ENCODE measurements around the gene LHX3.

Gene LHX3

GRCh38 chr9:136160995-136161610, 43.8 kb downstream of the LHX3 start:
- Histone ChIP-seq H3K9ac (ENCODE audit: low read length) (no peak overlapping the region), H3K4me1 (ENCODE audit: control insufficient read depth, insufficient read depth, low read length) (no peaks in the 10 kb centered on the region), H3K36me3 (ENCODE audit: control insufficient read depth, insufficient read depth, low read length, severe bottlenecking) (no peaks in the 10 kb centered on the region), H3K9me3 (ENCODE audit: control insufficient read depth, low read length) (peaks cover 17% of the 10 kb centered on the region), H3K4me3 (ENCODE audit: low read length) (no peak overlapping the region), H3K27me3 (replicated peaks; ENCODE audit: control insufficient read depth, insufficient read depth, low read length) (peaks cover 41% of the 10 kb centered on the region)
- no peak for DNase-seq (ENCODE audit: low read depth)

GRCh38 chr9:136160381-136160841, 44.5 kb downstream of the LHX3 start:
- no peaks in the 10 kb centered on the region for H3K4me1 ChIP-seq (ENCODE audit: control insufficient read depth, insufficient read depth, low read length)
- H3K27me3 ChIP-seq (replicated peaks; ENCODE audit: control insufficient read depth, insufficient read depth, low read length): peaks cover 45% of the 10 kb centered on the region
- DNase-seq (ENCODE audit: low read depth): no peak
- no peaks in the 10 kb centered on the region for H3K36me3 ChIP-seq (ENCODE audit: control insufficient read depth, insufficient read depth, low read length, severe bottlenecking)
- no peak overlapping the region for H3K4me3 ChIP-seq (ENCODE audit: low read length)
- no peak overlapping the region for H3K9ac ChIP-seq (ENCODE audit: low read length)
- peaks cover 11% of the 10 kb centered on the region for H3K9me3 ChIP-seq (ENCODE audit: control insufficient read depth, low read length)

- no peak for DNase-seq (ENCODE audit: low read depth)
- Histone ChIP-seq H3K4me3 (ENCODE audit: low read length) (no peak overlapping the region), H3K4me1 (ENCODE audit: control insufficient read depth, insufficient read depth, low read length) (no peaks in the 10 kb centered on the region), H3K27me3 (replicated peaks; ENCODE audit: control insufficient read depth, insufficient read depth, low read length) (peaks cover 48% of the 10 kb centered on the region), H3K9ac (ENCODE audit: low read length) (no peak overlapping the region), H3K36me3 (ENCODE audit: control insufficient read depth, insufficient read depth, low read length, severe bottlenecking) (no peaks in the 10 kb centered on the region), H3K9me3 (ENCODE audit: control insufficient read depth, low read length) (peaks cover 10% of the 10 kb centered on the region)
These were observed 45.1 kb downstream of the LHX3 start for GRCh38 chr9:136159851-136160250.

GRCh38 chr9:136157477-136158265, 47.3 kb downstream of the LHX3 start:
- no peaks in the 10 kb centered on the region for H3K9me3 ChIP-seq (ENCODE audit: control insufficient read depth, low read length)
- no peak overlapping the region for H3K9ac ChIP-seq (ENCODE audit: low read length)
- no peaks in the 10 kb centered on the region for H3K36me3 ChIP-seq (ENCODE audit: control insufficient read depth, insufficient read depth, low read length, severe bottlenecking)
- H3K4me1 ChIP-seq (ENCODE audit: control insufficient read depth, insufficient read depth, low read length): no peaks in the 10 kb centered on the region
- H3K4me3 ChIP-seq (ENCODE audit: low read length): no peak overlapping the region
- H3K27me3 ChIP-seq (replicated peaks; ENCODE audit: control insufficient read depth, insufficient read depth, low read length): peaks cover 50% of the 10 kb centered on the region
- no peak for DNase-seq (ENCODE audit: low read depth)

GRCh38 chr9:136156209-136157120, 48.5 kb downstream of the LHX3 start:
- no peaks in the 10 kb centered on the region for H3K4me1 ChIP-seq (ENCODE audit: control insufficient read depth, insufficient read depth, low read length)
- H3K4me3 ChIP-seq (ENCODE audit: low read length): no peak overlapping the region
- no peaks in the 10 kb centered on the region for H3K9me3 ChIP-seq (ENCODE audit: control insufficient read depth, low read length)
- no peaks in the 10 kb centered on the region for H3K36me3 ChIP-seq (ENCODE audit: control insufficient read depth, insufficient read depth, low read length, severe bottlenecking)
- no peak overlapping the region for H3K9ac ChIP-seq (ENCODE audit: low read length)
- DNase-seq (ENCODE audit: low read depth): no peak
- peaks cover 52% of the 10 kb centered on the region for H3K27me3 ChIP-seq (replicated peaks; ENCODE audit: control insufficient read depth, insufficient read depth, low read length)

- H3K36me3 ChIP-seq (ENCODE audit: control insufficient read depth, insufficient read depth, low read length, severe bottlenecking): no peaks in the 10 kb centered on the region
- peaks cover 49% of the 10 kb centered on the region for H3K27me3 ChIP-seq (replicated peaks; ENCODE audit: control insufficient read depth, insufficient read depth, low read length)
- no peak overlapping the region for H3K4me3 ChIP-seq (ENCODE audit: low read length)
- no peaks in the 10 kb centered on the region for H3K4me1 ChIP-seq (ENCODE audit: control insufficient read depth, insufficient read depth, low read length)
- H3K9me3 ChIP-seq (ENCODE audit: control insufficient read depth, low read length): no peaks in the 10 kb centered on the region
- no peak overlapping the region for H3K9ac ChIP-seq (ENCODE audit: low read length)
- DNase-seq (ENCODE audit: low read depth): no peak
These were observed 49.4 kb downstream of the LHX3 start for GRCh38 chr9:136155576-136155975.

- Histone ChIP-seq H3K4me1 (ENCODE audit: control insufficient read depth, insufficient read depth, low read length) (no peaks in the 10 kb centered on the region), H3K36me3 (ENCODE audit: control insufficient read depth, insufficient read depth, low read length, severe bottlenecking) (no peaks in the 10 kb centered on the region), H3K4me3 (ENCODE audit: low read length) (no peak overlapping the region), H3K27me3 (replicated peaks; ENCODE audit: control insufficient read depth, insufficient read depth, low read length) (peaks cover 48% of the 10 kb centered on the region), H3K9me3 (ENCODE audit: control insufficient read depth, low read length) (no peaks in the 10 kb centered on the region), H3K9ac (ENCODE audit: low read length) (no peak overlapping the region)
- DNase-seq (ENCODE audit: low read depth): no peak
These were observed 50.0 kb downstream of the LHX3 start for GRCh38 chr9:136154943-136155342.

- Histone ChIP-seq H3K36me3 (ENCODE audit: control insufficient read depth, insufficient read depth, low read length, severe bottlenecking) (no peaks in the 10 kb centered on the region), H3K27me3 (replicated peaks; ENCODE audit: control insufficient read depth, insufficient read depth, low read length) (peaks cover 50% of the 10 kb centered on the region), H3K4me3 (ENCODE audit: low read length) (no peak overlapping the region), H3K9ac (ENCODE audit: low read length) (no peak overlapping the region), H3K9me3 (ENCODE audit: control insufficient read depth, low read length) (no peaks in the 10 kb centered on the region), H3K4me1 (ENCODE audit: control insufficient read depth, insufficient read depth, low read length) (no peaks in the 10 kb centered on the region)
- no peak for DNase-seq (ENCODE audit: low read depth)
These were observed 51.4 kb downstream of the LHX3 start for GRCh38 chr9:136153381-136154065.

- Histone ChIP-seq H3K9ac (ENCODE audit: low read length) (no peak overlapping the region), H3K9me3 (ENCODE audit: control insufficient read depth, low read length) (no peaks in the 10 kb centered on the region), H3K4me3 (ENCODE audit: low read length) (no peak overlapping the region), H3K4me1 (ENCODE audit: control insufficient read depth, insufficient read depth, low read length) (no peaks in the 10 kb centered on the region), H3K36me3 (ENCODE audit: control insufficient read depth, insufficient read depth, low read length, severe bottlenecking) (no peaks in the 10 kb centered on the region), H3K27me3 (replicated peaks; ENCODE audit: control insufficient read depth, insufficient read depth, low read length) (peaks cover 52% of the 10 kb centered on the region)
- DNase-seq (ENCODE audit: low read depth): no peak
These were observed 52.0 kb downstream of the LHX3 start for GRCh38 chr9:136152931-136153330.

GRCh38 chr9:136152543-136152866, 52.4 kb downstream of the LHX3 start:
- Histone ChIP-seq H3K9ac (ENCODE audit: low read length) (no peak overlapping the region), H3K4me3 (ENCODE audit: low read length) (no peak overlapping the region), H3K27me3 (replicated peaks; ENCODE audit: control insufficient read depth, insufficient read depth, low read length) (peaks cover 52% of the 10 kb centered on the region), H3K4me1 (ENCODE audit: control insufficient read depth, insufficient read depth, low read length) (no peaks in the 10 kb centered on the region), H3K36me3 (ENCODE audit: control insufficient read depth, insufficient read depth, low read length, severe bottlenecking) (no peaks in the 10 kb centered on the region), H3K9me3 (ENCODE audit: control insufficient read depth, low read length) (no peaks in the 10 kb centered on the region)
- DNase-seq (ENCODE audit: low read depth): no peak

Measured in adipocyte (in vitro differentiated cells).